IMR-90 (cell line): Measurements from ENCODE around the gene DEGS2. TPM values are rescaled to one million over a fixed set of nuclear protein-coding genes. Genes with fewer than 3 reads are reported as not detected.

Experiments
- ATAC-seq: fragments of 200-7000 bp; cut with Tn5 transposase; 2 replicates; pipeline ENCODE4 v1.9.1; 2020; ENCODE audit warnings: low read depth, mild to moderate bottlenecking, moderate library complexity
- BruUV-seq: library from RNA; stranded (reverse); fragments of 400-500 nt; replicated peaks from 2 replicates; lab custom pipeline; 2021; lab: Mats Ljungman, UMichigan
- CTCF ChIA-PET: fragments of 300-600 bp; formaldehyde crosslinking; extraction: SDS; loops from one replicate; lab custom pipeline; 2021; ENCODE audit warnings: antibody characterized with exemption; lab: Yijun Ruan, JAX
- POLR2A ChIA-PET: fragments of 300-600 bp; sonication (Branson Sonifier 250); formaldehyde crosslinking; loops from one replicate; lab custom pipeline; 2022; ENCODE audit warnings: antibody characterized with exemption; ENCODE audit not compliant: unreplicated experiment; lab: Charles Lee
- DNase-seq: peaks from one replicate; pipeline ENCODE4 v3.0.0; 2013
- H2AFZ ChIP-seq: replicated peaks from 2 replicates; pipeline ENCODE3; 2013; ENCODE audit warnings: low read length, mild to moderate bottlenecking; ENCODE audit not compliant: poor library complexity
- H2AK5ac ChIP-seq: 2 replicates; pipeline ENCODE4 v1.6.1; 2013; ENCODE audit warnings: low read depth, low read length, inconsistent platforms
- H2AK9ac ChIP-seq: replicated peaks from 2 replicates; pipeline ENCODE3; 2013; ENCODE audit warnings: mild to moderate bottlenecking, low read depth, low read length, moderate library complexity; ENCODE audit not compliant: poor library complexity
- H2BK120ac ChIP-seq: 2 replicates; pipeline ENCODE4 v1.6.1; 2013; ENCODE audit warnings: low read depth, low read length, inconsistent platforms
- H2BK15ac ChIP-seq: 3 replicates; pipeline ENCODE4 v1.6.1; 2013; ENCODE audit warnings: low read depth, low read length, inconsistent platforms
- H2BK20ac ChIP-seq: 2 replicates; pipeline ENCODE4 v1.6.1; 2013; ENCODE audit warnings: low read depth, mild to moderate bottlenecking, inconsistent platforms, low read length, moderate library complexity
- H2BK5ac ChIP-seq: 2 replicates; pipeline ENCODE4 v1.6.1; 2013; ENCODE audit warnings: mild to moderate bottlenecking, low read depth, low read length, inconsistent platforms; ENCODE audit not compliant: poor library complexity, severe bottlenecking
- H3K14ac ChIP-seq: replicated peaks from 2 replicates; pipeline ENCODE4 v1.6.1; 2013; ENCODE audit warnings: low read depth, low read length, inconsistent platforms
- H3K18ac ChIP-seq: 2 replicates; pipeline ENCODE4 v1.6.1; 2013; ENCODE audit warnings: low read depth, low read length, control low read depth
- H3K23ac ChIP-seq: 2 replicates; pipeline ENCODE4 v1.6.1; 2013; ENCODE audit warnings: low read depth, low read length, inconsistent platforms
- H3K27ac ChIP-seq: 2 replicates; pipeline ENCODE4 v1.5.1; 2013; ENCODE audit warnings: mild to moderate bottlenecking, control low read depth, low read length; ENCODE audit not compliant: insufficient read depth
- H3K27me3 ChIP-seq: 2 replicates; pipeline ENCODE4 v1.6.1; 2013; ENCODE audit warnings: low read length; ENCODE audit not compliant: control insufficient read depth, insufficient read depth
- H3K36me3 ChIP-seq: 2 replicates; pipeline ENCODE4 v1.6.1; 2013; ENCODE audit warnings: low read length, mixed read lengths; ENCODE audit not compliant: control insufficient read depth, insufficient read depth
- H3K4ac ChIP-seq: 2 replicates; pipeline ENCODE4 v1.6.1; 2013; ENCODE audit warnings: low read depth, low read length, inconsistent platforms
- H3K4me1 ChIP-seq: 2 replicates; pipeline ENCODE4 v1.6.1; 2013; ENCODE audit warnings: low read length, mixed read lengths; ENCODE audit not compliant: control insufficient read depth, insufficient read depth
- H3K4me2 ChIP-seq: 2 replicates; pipeline ENCODE4 v1.6.1; 2013; ENCODE audit warnings: low read depth, mild to moderate bottlenecking, control low read depth, low read length, moderate library complexity
- H3K4me3 ChIP-seq: 2 replicates; pipeline ENCODE4 v1.5.1; 2013; ENCODE audit warnings: low read depth, mild to moderate bottlenecking, control low read depth, low read length, moderate library complexity; ENCODE audit not compliant: insufficient read depth
- H3K56ac ChIP-seq: 2 replicates; pipeline ENCODE4 v1.6.1; 2013; ENCODE audit warnings: low read length, inconsistent platforms; ENCODE audit not compliant: insufficient read depth; ENCODE audit errors: extremely low read depth
- H3K79me1 ChIP-seq, 2 experiments: 2 replicates each; pipeline ENCODE4 v1.6.1; 2013; ENCODE audit warnings: low read length in 2 of 2, inconsistent platforms in 1 of 2, low read depth in 1 of 2
- H3K9ac ChIP-seq: 2 replicates; pipeline ENCODE4 v1.6.1; 2013; ENCODE audit warnings: low read depth, low read length, control low read depth
- H3K9me1 ChIP-seq: 2 replicates; pipeline ENCODE4 v1.6.1; 2013; ENCODE audit warnings: low read length, inconsistent platforms; ENCODE audit not compliant: insufficient read depth
- H3K9me3 ChIP-seq: 2 replicates; pipeline ENCODE4 v1.6.1; 2013; ENCODE audit warnings: low read length; ENCODE audit not compliant: control insufficient read depth, insufficient read depth
- H4K20me1 ChIP-seq: 2 replicates; pipeline ENCODE4 v1.6.1; 2013; ENCODE audit warnings: low read length, inconsistent platforms; ENCODE audit not compliant: insufficient read depth
- H4K5ac ChIP-seq: 2 replicates; pipeline ENCODE4 v1.6.1; 2013; ENCODE audit warnings: mild to moderate bottlenecking, low read depth, low read length, control low read depth
- H4K8ac ChIP-seq, 2 experiments: 2 replicates each; pipeline ENCODE4 v1.6.1; 2013; ENCODE audit warnings: low read depth in 2 of 2, low read length in 2 of 2, control low read depth in 1 of 2, inconsistent platforms in 1 of 2
- H4K91ac ChIP-seq: 2 replicates; pipeline ENCODE4 v1.6.1; 2013; ENCODE audit warnings: low read depth, low read length, inconsistent platforms; ENCODE audit not compliant: insufficient read depth
- BHLHE40 ChIP-seq: fragments of 150-350 bp; IDR thresholded peaks from 2 replicates; pipeline ENCODE4 v1.6.1; 2016; ENCODE audit warnings: mild to moderate bottlenecking, low read depth, low read length
- CEBPB ChIP-seq: IDR thresholded peaks from 2 replicates; pipeline ENCODE4 v1.6.1; 2012; ENCODE audit warnings: low read depth, low read length, improper control_type of control experiment
- CHD1 ChIP-seq: IDR thresholded peaks from 2 replicates; pipeline ENCODE4 v1.6.1; 2012; ENCODE audit warnings: low read depth, low read length, improper control_type of control experiment
- CTCF ChIP-seq: conservative IDR thresholded peaks from 2 replicates; pipeline ENCODE4 v1.5.1; 2012; ENCODE audit warnings: mild to moderate bottlenecking, low read depth, low read length, improper control_type of control experiment
- ELK1 ChIP-seq: fragments of 150-350 bp; IDR thresholded peaks from 2 replicates; pipeline ENCODE4 v1.6.1; 2016; ENCODE audit warnings: low read depth, mild to moderate bottlenecking, low read length, moderate library complexity, borderline replicate concordance
- FOS ChIP-seq: fragments of 150-350 bp; IDR thresholded peaks from 2 replicates; pipeline ENCODE4 v1.6.1; 2016; ENCODE audit warnings: low read depth, low read length
- MAFK ChIP-seq: IDR thresholded peaks from 2 replicates; pipeline ENCODE4 v1.6.1; 2012; ENCODE audit warnings: low read depth, low read length, improper control_type of control experiment
- MAZ ChIP-seq: IDR thresholded peaks from 2 replicates; pipeline ENCODE4 v1.6.1; 2012; ENCODE audit warnings: low read depth, mild to moderate bottlenecking, low read length, improper control_type of control experiment, moderate library complexity, borderline replicate concordance
- MXI1 ChIP-seq: IDR thresholded peaks from 2 replicates; pipeline ENCODE4 v1.6.1; 2012; ENCODE audit warnings: low read depth, mild to moderate bottlenecking, low read length, moderate library complexity, borderline replicate concordance
- NFE2L2 ChIP-seq: fragments of 150-350 bp; IDR thresholded peaks from 2 replicates; pipeline ENCODE4 v1.6.1; 2016; ENCODE audit warnings: low read depth, mild to moderate bottlenecking, low read length
- POLR2A ChIP-seq: IDR thresholded peaks from 2 replicates; pipeline ENCODE4 v1.6.1; 2012; ENCODE audit warnings: mild to moderate bottlenecking, low read depth, low read length
- RAD21 ChIP-seq: IDR thresholded peaks from 2 replicates; pipeline ENCODE4 v1.6.1; 2012; ENCODE audit warnings: low read length, improper control_type of control experiment
- RCOR1 ChIP-seq: IDR thresholded peaks from 2 replicates; pipeline ENCODE4 v1.6.1; 2012; ENCODE audit warnings: mild to moderate bottlenecking, low read length, improper control_type of control experiment; ENCODE audit not compliant: insufficient replicate concordance
- RFX5 ChIP-seq: IDR thresholded peaks from 2 replicates; pipeline ENCODE4 v1.8.0; 2012; ENCODE audit warnings: low read depth, mild to moderate bottlenecking, low read length, moderate library complexity
- SMC3 ChIP-seq: fragments of 150-350 bp; IDR thresholded peaks from 2 replicates; pipeline ENCODE4 v1.6.1; 2016; ENCODE audit warnings: low read depth, mild to moderate bottlenecking, antibody characterized with exemption, low read length, moderate library complexity
- USF2 ChIP-seq: fragments of 150-350 bp; IDR thresholded peaks from 2 replicates; pipeline ENCODE4 v1.6.1; 2017; ENCODE audit warnings: mild to moderate bottlenecking, antibody characterized with exemption, low read length, low read depth
- WGBS, 2 experiments: methylation state at CpG; one replicate each; pipeline versions ENCODE4 v1.1.5 to v1.1.7; 2013; ENCODE audit warnings: missing lambda C conversion rate in 2 of 2; ENCODE audit not compliant: insufficient read length in 1 of 2; ENCODE audit errors: extremely low coverage in 2 of 2; 5-methylcytosine and 5-hydroxymethylcytosine counted together
- dilution Hi-C: fragments of 300-500 bp; cut with HindIII; formaldehyde crosslinking; loops from one replicate; pipeline ENCODE4 v1.14.3; 2018; ENCODE audit warnings: low sequenced_read_pairs; ENCODE audit not compliant: unreplicated experiment
- in situ Hi-C: fragments of 300-500 bp; cut with MboI; formaldehyde crosslinking; loops from 3 replicates; pipeline ENCODE4 v1.14.3; 2019; ENCODE audit warnings: low sequenced_read_pairs, inconsistent platforms, mixed read lengths
- intact Hi-C: fragments of 100-400 bp; cut with micrococcal nuclease; formaldehyde crosslinking; loops from 2 replicates; pipeline ENCODE4 v1.10.0; 2022
- polyA plus RNA-seq, 3 experiments: library from polyadenylated mRNA; depleted of rRNA; stranded (reverse); fragments of >200 nt; gene quantifications; 2 replicates each; pipeline ENCODE4 v1.2.3, GENCODE V29; 2012; ENCODE audit warnings: low replicate concordance in 1 of 3
- total RNA-seq: library from RNA; depleted of rRNA; stranded (reverse); fragments of >200 nt; gene quantifications from 2 replicates; pipeline ENCODE4 v1.2.3, GENCODE V29; 2012

The DEGS2 gene
- total and polyA plus RNA-seq, 2 of the 4 experiments (the other 2 are of a cell fraction) = not detected

- H3K18ac ChIP-seq = no peak overlapping the region
- H3K27ac ChIP-seq = no peak overlapping the region
- H2BK15ac ChIP-seq = no peak overlapping the region
- H3K56ac ChIP-seq = no peak overlapping the region
- no peaks in the 10 kb centered on the region for H4K20me1 ChIP-seq
- no peak overlapping the region for H3K9ac ChIP-seq
- no peaks in the 10 kb centered on the region; the same call in 1 of the 2 replicates for H3K9me3 ChIP-seq
- H3K4ac ChIP-seq = no peak overlapping the region
- dilution Hi-C loops = no loop called here
- no peaks in the 10 kb centered on the region for H3K79me1 ChIP-seq
- H3K4me3 ChIP-seq = no peak overlapping the region
- CTCF ChIA-PET = interaction anchor here (0.7 kb wide), 1 partner anchor 183 kb away, joined by 3 read pairs; no protein-coding TSS in a partner anchor
- no peaks in the 10 kb centered on the region for H3K36me3 ChIP-seq
- no peak overlapping the region for H2BK120ac ChIP-seq
- no peak overlapping the region for H4K5ac ChIP-seq
- no TSS peak for BruUV-seq
- no peak overlapping the region for H2AK9ac ChIP-seq
- H3K4me1 ChIP-seq = no peaks in the 10 kb centered on the region
- no peak overlapping the region for H3K23ac ChIP-seq
- no peak overlapping the region for H3K14ac ChIP-seq
- H3K27me3 ChIP-seq = peaks cover 21% of the 10 kb centered on the region
- ATAC-seq (no peak), DNase-seq (no peak)
- POLR2A ChIA-PET = no interaction called here
- in situ Hi-C loops = no loop called here
- no peak overlapping the region for H2BK5ac ChIP-seq
- H3K9me1 ChIP-seq = no peaks in the 10 kb centered on the region
- no CpG with 5 or more reads among the region's 16 CpGs for WGBS, 2 experiments
- no peak overlapping the region for H4K8ac ChIP-seq
- H2AFZ ChIP-seq = no peak overlapping the region
- no peak overlapping the region for H4K91ac ChIP-seq
- TF ChIP-seq MAFK = no peak
- TF ChIP-seq CTCF = no peak
- no peak for TF ChIP-seq SMC3
- TF ChIP-seq NFE2L2 = no peak
- no peak for TF ChIP-seq USF2
- TF ChIP-seq MXI1 = no peak
- TF ChIP-seq FOS = no peak
- TF ChIP-seq MAZ = no peak
- TF ChIP-seq RAD21 = no peak
- TF ChIP-seq POLR2A = no peak
- no peak for TF ChIP-seq CHD1
- no peak for TF ChIP-seq RFX5
- no peak for TF ChIP-seq CEBPB
- TF ChIP-seq RCOR1 = no peak
- TF ChIP-seq BHLHE40 = no peak
- no peak for TF ChIP-seq ELK1
- no peak overlapping the region for H2AK5ac ChIP-seq
- intact Hi-C loops = no loop called here
- H3K4me2 ChIP-seq = no peak overlapping the region; the same call in 1 of the 2 replicates
- H2BK20ac ChIP-seq = no peak overlapping the region
Observed at GRCh38 chr14:100165831-100166440, 6.5 kb upstream of the DEGS2 start.
